NCI-H187 treated with DMSO at 0.1 percent for 48 hours (cell line): ENCODE results near the gene DEGS2.
"Not testable (repeated sequence)": the region's sequence is repeated elsewhere in the genome, so short reads cannot be mapped to it uniquely, and the experiment has no call there.

Source experiments
- DNase-seq: peaks from one replicate; lab custom pipeline; 2025; lab: John Stamatoyannopoulos, UW

DEGS2 gene

DNA sequence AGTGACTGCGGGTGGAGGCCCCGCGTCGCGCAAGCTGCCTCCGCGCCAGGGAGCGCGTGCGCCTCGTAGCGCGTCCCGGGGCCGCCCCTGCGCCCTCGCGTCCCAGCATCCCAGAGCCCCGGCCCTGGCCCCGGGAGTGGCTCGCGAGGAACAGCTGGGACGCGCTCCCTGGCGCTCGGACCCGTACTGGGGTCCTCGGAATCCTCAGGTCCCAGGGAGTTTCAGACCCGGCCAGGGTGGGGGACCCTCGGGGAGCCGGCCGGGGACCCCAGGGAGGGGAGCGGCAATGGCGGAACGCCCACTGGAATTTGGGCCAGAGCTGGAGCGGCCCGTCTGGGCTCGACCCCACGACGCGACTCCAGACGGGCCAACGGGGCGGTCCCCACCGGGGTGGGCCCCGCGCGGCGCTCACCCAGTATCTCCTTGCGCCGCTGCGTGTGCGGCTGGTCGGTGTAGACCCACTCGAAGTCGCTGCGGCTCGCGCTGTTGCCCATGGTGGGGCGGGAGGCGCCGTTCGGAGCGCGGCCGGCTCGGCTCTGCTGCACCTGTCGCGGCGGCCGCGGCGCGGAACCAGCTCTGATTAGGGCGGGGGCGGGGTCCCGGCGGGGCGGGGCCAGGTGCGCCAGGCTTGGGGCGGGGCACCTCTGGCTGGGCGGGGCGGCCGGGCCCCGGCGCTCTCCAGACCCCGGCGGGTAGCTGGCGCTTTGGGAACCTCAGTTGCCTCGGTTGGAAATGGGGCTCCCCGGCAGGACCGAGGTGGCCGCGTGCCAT, at the start of gene DEGS2:
TSS of gene DEGS2 (minus strand) at position 552 of the 771 bp plus-strand sequence. CDS start at position 494, 58 bp downstream.
- DNase-seq, result peak; percentile 14

DNA sequence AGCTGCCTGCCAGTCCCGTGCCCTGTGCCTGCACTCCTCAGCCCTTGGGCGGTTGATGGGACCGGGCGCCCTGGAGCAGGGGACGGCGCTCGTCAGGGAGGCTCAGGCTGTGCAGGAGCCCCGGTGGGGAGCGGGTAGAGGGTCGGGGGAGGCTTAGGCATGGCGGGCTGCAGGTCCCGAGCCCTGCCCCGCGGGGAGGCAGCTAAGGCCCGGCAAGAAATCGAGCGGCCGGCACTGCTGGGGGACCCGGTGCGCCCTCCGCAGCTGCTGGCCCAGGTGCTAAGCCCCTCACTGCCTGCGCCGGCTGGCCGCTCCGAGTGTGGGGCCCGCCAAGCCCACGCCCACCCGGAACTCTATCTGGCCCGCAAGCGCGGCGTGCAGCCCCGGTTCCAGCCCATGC, 48.7 kb upstream of the DEGS2 start:
- DNase-seq, result not testable (repeated sequence)

DNA sequence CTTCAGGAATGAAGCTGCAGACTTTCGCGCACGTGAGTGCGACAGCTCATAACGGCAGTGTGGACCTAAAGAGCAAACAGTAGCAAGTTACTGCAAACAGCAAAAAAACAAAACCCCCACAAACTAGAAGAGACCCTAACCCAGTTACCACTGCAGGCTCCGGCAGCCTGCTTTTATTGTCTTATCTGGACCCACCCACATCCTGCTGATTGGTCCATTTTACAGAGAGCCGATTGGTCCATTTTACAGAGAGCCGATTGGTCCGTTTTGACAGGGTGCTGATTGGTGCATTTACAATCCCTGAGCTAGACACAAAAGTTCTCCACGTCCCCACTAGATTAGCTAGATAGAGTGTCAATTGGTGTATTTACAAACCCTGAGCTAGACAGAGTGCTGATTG, 48.1 kb upstream of the DEGS2 start:
- DNase-seq, result not testable (repeated sequence)

DNA sequence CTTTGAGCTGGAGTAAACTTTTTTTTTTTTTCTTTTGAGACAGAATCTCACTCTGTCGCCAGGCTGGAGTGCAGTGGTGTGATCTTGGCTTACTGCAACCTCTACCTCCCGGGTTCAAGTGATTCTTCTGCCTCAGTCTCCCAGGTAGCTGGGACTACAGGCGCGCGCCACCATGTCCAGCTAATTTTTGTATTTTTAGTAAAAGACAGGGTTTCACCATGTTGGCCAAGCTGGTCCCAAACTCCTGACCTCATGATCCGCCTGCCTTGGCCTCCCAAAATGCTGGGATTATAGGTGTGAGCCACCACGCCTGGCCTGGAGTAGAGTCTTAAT, 45.4 kb upstream of the DEGS2 start:
- DNase-seq, result not testable (repeated sequence)

DNA sequence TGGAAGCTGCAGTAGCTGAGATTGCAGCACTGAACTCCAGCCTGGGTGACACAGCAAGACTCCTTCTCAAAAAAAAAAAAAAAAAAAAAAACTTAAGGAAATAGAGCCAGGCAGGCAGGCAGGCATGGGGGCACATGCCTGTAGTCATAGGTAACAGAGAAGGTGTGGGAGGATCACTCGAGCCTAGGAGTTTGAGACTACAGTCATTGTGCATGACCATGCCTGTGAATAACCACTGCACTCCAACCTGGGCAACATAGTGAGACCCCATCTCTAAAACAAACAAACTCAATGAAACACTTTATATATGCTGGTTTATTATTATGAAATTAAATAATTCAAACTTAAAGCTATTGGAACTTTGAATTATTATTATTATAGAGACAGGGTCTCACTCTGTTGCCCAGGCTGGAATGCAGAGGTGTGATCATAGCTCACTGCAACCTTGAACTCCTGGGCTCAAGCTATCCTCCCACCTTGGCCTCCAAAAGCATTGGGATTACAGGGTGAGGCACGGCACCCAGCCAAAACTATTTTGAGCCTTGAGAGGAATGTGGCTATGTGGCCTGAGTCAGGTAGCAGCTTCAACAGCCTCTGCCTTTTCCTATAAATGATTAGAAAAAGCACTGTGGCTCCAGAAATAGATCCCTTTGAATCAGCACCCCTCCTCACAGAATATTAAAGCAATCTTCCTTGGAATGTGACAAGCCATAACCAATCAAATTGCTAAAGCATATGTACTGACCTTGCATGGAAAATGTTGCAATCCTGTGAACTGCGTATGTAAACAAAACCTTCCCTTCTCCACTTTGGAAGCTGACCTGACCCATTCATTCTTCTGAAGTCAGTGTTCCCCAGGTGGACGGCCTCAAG, 44.8 kb upstream of the DEGS2 start:
- DNase-seq, result no peak

DNA sequence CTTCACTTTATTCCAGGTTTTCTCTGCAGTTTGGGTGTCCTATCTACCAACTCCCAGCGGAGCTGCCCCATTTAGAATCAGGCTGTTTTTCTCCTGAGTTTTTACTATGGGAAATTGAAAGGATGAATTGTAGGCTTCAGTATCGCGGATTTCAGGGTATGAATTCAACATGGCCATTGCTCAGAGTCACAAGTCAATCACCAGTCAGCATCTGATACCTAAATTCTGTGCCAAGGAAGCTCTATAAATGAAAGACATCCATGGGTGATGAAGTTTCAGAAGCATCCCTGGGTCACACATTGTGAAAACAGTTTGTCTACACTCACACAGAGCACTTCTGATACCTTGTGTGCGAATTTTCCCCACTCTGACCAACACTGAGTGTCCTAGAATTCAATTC, 43.7 kb upstream of the DEGS2 start:
- no peak for DNase-seq

DNA sequence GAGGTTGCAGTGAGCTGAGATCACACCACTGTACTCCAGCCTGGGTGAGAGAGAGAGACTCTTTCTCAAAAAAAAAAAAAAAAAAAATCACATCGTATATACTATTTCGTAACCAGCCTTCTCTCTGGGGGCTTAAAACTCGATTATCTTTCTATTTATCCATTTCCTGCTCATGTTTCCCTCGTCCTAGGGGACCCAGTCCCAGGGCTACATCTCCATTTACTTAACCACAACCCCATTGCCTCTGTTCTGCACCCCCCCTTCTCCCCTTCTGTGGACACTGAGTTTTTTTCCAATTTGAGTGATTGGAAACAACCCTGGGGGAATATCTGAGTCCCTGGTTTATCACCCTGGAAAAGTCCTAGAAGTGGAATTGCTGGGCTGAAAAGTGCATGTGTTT, 43.3 kb upstream of the DEGS2 start:
- DNase-seq, result no peak

DNA sequence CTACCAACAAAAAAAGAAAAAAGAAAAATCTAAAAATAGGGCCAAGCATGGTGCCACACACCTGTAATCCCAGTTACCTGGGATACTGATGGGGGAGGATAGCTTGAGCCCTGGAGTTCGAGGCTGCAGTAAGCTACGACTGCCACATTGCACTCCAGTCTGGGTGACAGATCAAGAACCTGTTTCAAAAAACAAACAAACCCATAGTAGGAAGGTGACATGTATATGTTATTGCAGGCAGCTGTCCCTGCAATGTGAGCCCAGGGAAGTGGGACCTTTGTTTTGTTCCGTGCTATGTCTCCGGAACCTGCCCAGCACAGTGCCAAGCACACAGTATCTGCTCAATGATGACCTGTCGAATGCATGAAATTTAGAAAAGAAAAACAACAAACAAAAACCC, 42.3 kb upstream of the DEGS2 start:
- no peak for DNase-seq

DNA sequence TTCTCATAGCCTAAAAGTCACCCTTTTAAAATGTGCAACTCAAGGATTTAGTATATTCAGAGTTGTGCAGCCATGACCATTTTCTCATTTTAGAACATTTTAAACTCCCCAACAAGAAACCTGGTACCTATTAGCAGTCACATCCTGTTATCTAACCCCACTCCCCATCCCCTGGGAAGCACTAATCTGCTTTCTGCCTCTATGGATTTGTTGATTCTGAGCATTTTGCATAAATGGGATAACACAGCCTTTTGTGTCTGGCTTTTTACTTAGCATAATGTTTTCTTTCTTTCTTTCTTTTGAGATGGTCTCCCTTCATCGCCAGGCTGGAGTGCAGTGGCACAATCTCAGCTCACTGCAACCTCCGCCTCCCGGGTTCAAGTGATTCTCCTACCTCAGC, 40.9 kb upstream of the DEGS2 start:
- DNase-seq, result no peak

DNA sequence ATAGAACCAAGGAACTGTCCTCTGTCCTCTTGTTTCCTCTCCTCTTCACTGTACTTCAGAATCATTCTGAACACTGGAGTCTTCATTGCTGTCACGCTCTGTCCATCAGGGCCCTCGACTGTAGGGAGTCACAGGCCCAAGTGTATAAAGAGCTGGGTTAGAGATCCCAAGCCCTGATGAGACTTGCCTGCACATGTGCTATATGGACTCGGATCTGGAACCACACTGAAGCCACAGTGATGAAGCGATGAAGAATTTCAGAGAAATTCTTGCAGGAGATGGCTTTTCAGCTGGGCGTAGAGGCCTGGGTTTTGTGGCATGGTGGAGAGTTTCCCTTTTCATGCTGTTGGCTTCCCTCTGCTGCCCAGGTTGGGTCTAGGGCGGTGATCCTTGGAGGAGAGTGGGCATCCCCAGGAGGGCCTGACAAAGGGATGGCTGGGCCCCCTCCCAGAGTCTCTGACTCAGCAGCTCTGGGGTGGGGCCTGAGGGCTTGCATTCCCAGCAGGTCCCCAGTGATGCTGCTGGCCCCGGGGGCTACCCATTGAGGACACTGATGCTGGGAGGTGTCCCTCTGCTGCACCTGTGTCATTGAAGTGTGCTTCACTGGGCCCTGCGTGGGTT, 39.9 kb upstream of the DEGS2 start:
- no peak for DNase-seq

DNA sequence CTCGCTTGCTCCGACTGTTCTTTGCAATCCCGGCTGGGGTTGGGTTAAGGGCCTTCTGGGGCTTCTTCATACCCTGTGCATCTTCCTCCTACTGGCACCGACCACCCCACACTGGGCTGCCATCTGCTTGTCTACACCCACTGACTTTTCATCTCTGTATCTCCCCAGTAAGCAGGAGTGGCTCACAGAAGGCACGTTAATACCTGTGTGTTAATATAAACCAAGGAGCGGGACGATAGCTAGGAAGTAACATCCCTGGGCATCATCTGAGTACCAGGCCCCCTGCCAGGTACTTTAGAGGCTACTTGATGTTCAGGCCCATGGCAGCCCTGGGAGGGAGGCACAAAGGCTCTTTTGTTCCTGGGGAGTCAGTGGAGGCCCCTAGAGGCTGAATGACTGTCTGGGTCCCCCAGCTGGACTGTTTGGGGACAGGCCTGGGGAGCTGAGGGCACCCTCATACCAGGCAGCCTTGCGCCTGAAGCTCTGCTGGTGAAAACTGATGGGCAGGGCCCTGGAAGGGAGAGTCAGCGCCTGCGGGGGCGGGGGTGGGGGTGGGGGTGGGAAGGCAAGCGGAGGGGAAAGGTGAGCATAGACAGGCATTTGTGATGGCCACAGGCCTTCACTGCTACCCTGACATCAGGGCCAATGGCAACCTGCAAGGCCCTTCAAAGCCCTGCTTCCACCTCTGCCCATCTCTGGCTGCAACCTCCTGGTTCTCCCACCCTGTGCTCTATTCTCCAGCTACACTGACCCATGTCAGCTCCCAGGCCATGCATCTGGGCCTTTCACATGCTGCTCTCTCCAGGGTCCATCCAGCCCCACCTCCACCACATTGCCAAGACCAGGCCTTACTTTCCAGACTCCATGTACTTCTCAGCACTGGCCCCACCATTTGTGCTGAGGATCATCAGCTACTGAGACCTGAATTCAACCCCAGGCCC, 34.2 kb upstream of the DEGS2 start:
- DNase-seq, result no peak

DNA sequence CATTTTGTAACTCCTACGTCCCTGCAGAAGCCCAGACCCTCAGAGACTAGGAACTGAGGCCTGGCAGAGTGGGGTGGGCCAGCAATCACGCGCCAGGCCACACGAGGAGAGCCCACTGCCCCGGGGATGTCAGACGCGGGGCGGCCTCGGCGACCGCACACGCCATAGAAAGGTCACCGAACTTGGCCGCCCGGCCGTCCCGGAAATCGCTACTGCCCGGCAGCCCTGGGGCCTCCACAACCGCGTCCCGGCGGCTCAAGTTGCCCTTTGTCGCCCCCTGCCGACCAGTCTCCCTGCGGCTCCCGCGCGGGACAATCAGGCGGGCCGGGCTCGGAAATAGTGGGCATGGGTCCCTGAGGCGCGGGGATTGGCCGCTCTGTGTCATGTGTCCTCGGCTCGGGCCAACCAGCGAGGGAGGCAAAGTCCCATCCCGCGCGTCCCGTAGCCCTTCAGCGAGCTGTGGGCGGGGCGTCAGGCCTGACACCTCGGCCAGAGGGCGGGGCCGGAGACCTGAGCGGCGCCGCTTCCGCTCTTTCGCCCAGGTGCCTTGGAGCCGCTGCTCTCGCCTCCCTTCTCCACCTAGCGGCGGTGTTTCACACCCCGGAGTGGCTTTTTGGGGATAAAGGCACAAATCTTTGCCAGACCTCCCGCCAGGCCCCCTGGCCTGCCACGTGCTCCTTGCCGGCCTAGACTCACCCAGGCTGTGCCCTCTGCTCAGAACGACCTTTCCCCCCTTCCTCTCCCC, 33.4 kb upstream of the DEGS2 start:
- peak; percentile 91 for DNase-seq

DNA sequence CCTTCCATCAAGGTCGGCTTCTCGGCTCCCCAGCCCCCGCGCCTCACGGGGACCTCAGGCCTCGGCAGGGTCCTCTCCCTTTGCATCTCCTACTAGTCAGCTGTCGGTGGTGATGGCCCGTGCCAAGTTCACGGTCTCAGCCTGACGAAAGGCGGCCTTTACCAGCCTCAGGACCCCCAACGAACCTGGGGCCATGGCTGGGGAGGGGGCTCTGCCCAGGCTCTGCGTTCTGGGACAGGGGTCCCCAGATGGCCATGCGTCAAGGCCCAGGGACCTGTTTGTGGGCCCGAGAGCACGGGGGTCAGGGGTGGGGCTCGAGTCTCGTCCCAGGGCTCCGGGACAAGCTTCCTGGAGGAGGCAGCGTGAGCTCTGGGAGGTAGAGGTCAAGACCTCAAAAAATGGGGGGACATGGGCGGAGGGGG, 32.8 kb upstream of the DEGS2 start:
- no peak for DNase-seq

DNA sequence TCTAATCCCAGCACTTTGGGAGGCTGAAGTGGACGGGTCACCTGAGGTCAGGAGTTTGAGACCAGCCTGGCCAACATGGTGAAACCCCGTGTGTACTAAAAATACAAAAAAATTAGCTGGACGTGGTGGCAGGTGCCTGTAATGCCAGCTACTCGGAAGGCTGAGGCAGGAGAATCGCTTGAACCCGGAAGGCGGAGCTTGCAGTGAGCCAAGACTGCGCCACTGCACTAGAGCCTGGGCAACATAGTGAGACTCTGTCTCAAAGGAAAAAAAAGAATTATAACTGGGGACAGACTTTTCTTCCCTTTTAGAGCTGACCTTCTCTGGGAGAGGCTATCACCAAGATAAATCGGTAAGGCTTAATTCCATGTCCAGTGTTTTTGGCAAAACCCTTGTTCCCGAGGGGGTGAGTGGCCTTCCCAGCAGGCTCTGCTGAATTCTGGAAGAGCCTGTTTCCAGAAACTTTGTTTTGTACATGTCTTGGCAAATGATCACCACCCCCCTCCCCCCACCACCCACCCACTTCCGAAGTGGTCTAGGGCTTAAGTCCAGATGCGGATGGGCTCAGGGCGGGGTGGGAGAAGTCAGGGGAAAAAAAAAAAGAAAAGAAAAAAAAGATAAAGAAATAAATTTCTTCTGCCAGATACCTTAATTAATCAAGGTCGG, 32.3 kb upstream of the DEGS2 start:
- DNase-seq, result no peak

DNA sequence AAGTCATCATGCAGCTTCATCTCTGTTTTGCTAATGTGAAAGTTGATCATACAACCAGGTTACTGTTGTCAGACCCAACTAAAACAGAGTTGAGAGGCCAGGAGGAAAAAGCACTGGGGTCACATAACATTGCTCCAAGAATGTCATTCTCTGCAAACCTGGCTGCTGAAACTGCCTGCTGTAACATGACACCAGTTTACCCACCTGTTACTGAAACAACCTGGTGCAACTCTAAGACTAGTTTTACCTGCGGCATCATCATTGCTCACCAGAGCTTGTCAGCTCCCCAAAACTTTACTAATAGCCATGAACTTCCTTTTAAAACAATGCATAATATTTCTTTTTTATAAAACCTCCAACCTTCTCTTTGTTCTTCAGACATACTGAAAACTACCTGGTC, 30.7 kb upstream of the DEGS2 start:
- no peak for DNase-seq

DNA sequence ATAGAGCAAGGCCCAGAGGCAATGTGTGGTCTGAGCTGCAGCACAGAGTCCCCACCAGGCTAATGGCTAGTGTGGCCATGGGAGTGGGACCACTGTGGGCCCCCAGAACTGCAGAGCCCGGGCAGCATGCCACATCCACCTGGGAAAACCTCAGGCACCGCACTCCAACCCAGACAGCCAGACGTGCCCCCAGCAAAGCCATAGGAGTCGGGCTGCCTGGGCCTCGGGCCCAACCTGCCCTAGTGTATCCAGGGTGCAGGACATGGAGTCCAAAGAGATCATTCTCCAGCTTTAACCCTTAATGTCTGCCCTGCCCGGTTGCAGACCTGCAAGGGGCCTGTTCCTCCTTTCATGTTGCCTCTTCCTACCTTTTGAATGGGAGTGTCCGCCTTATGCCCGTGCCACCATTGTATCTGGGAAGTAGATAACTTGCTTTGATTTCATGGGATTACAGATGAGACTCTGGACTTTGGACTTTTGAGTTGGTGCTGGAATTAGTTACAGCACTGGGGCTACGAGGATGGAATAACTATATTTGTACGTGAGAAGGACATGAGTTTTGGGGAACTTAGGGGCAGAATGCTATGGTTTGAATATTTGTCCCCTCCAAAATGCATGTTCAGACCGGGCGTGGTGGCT, 29.1 kb upstream of the DEGS2 start:
- DNase-seq, result no peak

DNA sequence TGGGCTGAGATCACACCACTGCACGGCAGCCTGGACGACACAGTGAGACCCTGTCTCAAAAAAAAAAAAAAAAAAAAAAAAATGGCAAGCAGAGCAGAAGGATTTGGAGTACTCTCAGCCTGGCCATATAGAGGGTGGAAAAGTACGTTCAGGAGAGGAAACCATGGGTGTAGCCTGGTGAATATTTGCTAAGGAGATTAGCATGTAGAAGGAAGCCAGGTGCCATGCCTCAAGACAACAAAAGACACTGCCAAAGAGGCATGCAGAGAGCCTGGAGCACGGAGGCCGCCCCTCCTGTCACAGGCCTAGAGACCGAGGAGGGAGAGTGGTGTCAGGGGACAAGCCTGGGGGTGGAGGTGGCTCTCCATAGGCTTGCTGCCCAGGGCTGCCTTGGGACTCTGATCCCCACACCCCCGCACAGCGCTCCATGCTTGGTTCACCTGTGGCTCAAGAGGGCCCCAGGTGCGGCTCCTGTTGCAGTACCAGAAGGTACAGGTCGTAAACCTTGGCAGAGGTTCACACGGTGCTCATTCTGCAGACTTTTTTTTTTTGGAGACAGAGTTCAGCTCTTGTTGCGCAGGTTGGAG, 27.9 kb upstream of the DEGS2 start:
- no peak for DNase-seq

DNA sequence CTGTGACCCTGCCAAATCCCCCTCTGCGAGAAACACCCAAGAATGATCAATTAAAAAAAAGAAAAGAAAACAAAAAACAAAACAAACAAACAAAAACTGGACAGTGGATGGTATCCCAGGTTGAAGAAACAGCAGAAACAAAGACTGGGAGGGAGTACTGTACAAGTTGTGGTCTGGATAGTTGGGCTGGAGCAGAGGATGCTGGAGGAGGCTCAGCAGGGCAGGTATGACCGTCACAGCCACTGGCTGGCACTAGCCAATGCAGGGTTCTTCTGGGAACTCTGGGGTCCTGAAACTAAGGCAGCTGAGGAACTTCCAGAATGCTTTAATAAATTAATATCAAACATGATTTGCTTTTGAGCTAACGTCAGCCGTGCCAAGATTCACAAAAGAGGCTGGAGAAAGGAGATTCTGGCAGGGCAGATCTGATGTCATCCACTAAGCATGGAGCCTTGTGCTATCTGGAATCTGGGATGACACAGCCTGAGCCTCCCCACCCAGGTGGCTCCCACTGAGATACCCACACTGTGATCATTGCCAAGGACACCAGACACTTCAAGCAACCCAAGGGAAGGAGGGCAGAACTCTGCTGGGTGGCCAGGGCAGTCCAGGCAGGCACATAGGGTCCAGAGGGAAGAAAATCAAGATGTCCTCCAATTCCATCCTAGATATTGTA, 22.6 kb upstream of the DEGS2 start:
- not testable (repeated sequence) for DNase-seq

DNA sequence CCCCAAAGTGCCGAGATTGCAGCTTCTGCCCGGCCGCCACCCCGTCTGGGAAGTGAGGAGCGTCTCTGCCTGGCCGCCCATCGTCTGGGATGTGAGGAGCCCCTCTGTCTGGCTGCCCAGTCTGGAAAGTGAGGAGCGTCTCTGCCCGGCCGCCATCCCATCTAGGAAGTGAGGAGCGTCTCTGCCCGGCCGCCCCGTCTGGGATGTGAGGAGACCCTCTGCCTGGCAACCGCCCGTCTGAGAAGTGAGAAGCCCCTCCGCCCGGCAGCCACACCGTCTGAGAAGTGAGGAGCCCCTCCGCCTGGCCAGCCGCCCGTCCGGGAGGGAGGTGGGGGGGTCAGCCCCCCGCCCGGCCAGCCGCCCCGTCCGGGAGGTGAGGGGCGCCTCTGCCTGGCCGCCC, 21.2 kb upstream of the DEGS2 start:
- DNase-seq, result not testable (repeated sequence)
